K562 (cell line): ENCODE data around the gene RGL4. TPM values are rescaled to one million over a fixed set of nuclear protein-coding genes. Genes with fewer than 3 reads are reported as not detected.

Experiments used
- BHLHE40 ChIP-seq: IDR thresholded peaks from 2 replicates; pipeline ENCODE4 v1.6.1; 2011; ENCODE audit warnings: low read length, improper control_type of control experiment
- ELF1 ChIP-seq: fragments of 200-800 bp; sonication (Bioruptor generic); IDR thresholded peaks from 2 replicates; pipeline ENCODE4 v1.6.1; 2016; ENCODE audit warnings: missing genetic modification characterization, missing compliant biosample characterization
- ESRRB ChIP-seq: fragments of 250-450 bp; sonication (Bioruptor Pico); IDR thresholded peaks from 2 replicates; pipeline ENCODE4 v1.5.0; 2020; ENCODE audit warnings: mild to moderate bottlenecking, moderate library complexity, borderline replicate concordance
- GTF2E2 ChIP-seq: fragments of 200-800 bp; sonication (Bioruptor generic); IDR thresholded peaks from 2 replicates; pipeline ENCODE4 v1.6.1; 2016; ENCODE audit warnings: missing genetic modification characterization, missing compliant biosample characterization
- HEY1 ChIP-seq: fragments of 250-450 bp; sonication (Bioruptor Pico); IDR thresholded peaks from 2 replicates; pipeline ENCODE4 v1.5.0; 2020; ENCODE audit warnings: mild to moderate bottlenecking, moderate library complexity, borderline replicate concordance
- NR4A1 ChIP-seq, 2 experiments: fragments of 250-450 bp in 1 of 2; fragments of 450-650 bp in 1 of 2; sonication (Bioruptor Pico) in 1 of 2; IDR thresholded peaks; 2 replicates each; pipeline versions ENCODE4 v1.4.0 to v1.6.1; 2016 to 2020; ENCODE audit warnings: mild to moderate bottlenecking in 2 of 2, missing compliant biosample characterization in 1 of 2, missing genetic modification characterization in 1 of 2, moderate library complexity in 1 of 2
- PHF21A ChIP-seq: fragments of 450-650 bp; IDR thresholded peaks from 2 replicates; pipeline ENCODE4 v1.6.1; 2017; ENCODE audit warnings: low read depth, borderline replicate concordance
- PML ChIP-seq: IDR thresholded peaks from 2 replicates; pipeline ENCODE4 v1.6.1; 2012; ENCODE audit warnings: low read length, inconsistent platforms
- PRDM10 ChIP-seq: fragments of 450-650 bp; IDR thresholded peaks from 2 replicates; pipeline ENCODE4 v1.6.1; 2018; ENCODE audit not compliant: partially characterized antibody
- PRPF4 ChIP-seq: fragments of 200-400 bp; formaldehyde crosslinking; IDR thresholded peaks from one replicate; pipeline ENCODE4 v1.6.1; 2017; ENCODE audit warnings: low read length, low read depth, mild to moderate bottlenecking; ENCODE audit not compliant: insufficient read depth, poor library complexity, severe bottlenecking
- RBBP5 ChIP-seq: fragments of 200-600 bp; sonication (generic); IDR thresholded peaks from 2 replicates; pipeline ENCODE4 v1.6.1; 2012; ENCODE audit warnings: borderline replicate concordance, mild to moderate bottlenecking, low read length, control low read depth, inconsistent platforms; ENCODE audit not compliant: insufficient read depth, poor library complexity, severe bottlenecking
- SMARCA4 ChIP-seq: fragments of 450-650 bp; IDR thresholded peaks from 2 replicates; pipeline ENCODE4 v1.6.1; 2016
- SREBF2 ChIP-seq: sonication (generic); formaldehyde crosslinking; IDR thresholded peaks from 2 replicates; pipeline ENCODE4 v1.4.0; 2020; ENCODE audit warnings: mild to moderate bottlenecking, missing genetic modification reagents
- ZBTB43 ChIP-seq: sonication (generic); formaldehyde crosslinking; IDR thresholded peaks from 2 replicates; pipeline ENCODE4 v1.8.0; 2023; ENCODE audit warnings: mild to moderate bottlenecking, missing genetic modification reagents
- ZBTB5 ChIP-seq: fragments of 450-650 bp; IDR thresholded peaks from 2 replicates; pipeline ENCODE4 v1.6.1; 2017; ENCODE audit warnings: antibody characterized with exemption
- ZC3H8 ChIP-seq: fragments of 450-650 bp; IDR thresholded peaks from 2 replicates; pipeline ENCODE4 v1.6.1; 2017
- ZEB2 ChIP-seq: fragments of 450-650 bp; IDR thresholded peaks from 2 replicates; pipeline ENCODE4 v1.6.1; 2016
- ZNF143 ChIP-seq: sonication (generic); formaldehyde crosslinking; IDR thresholded peaks from 2 replicates; pipeline ENCODE4 v1.9.0; 2022; ENCODE audit warnings: mild to moderate bottlenecking, missing genetic modification reagents
- ZNF174 ChIP-seq: fragments of 250-450 bp; sonication (Bioruptor Pico); IDR thresholded peaks from 2 replicates; pipeline ENCODE4 v1.4.0; 2020; ENCODE audit warnings: mild to moderate bottlenecking
- ZNF696 ChIP-seq: fragments of 250-450 bp; sonication (Bioruptor Pico); conservative IDR thresholded peaks from 2 replicates; pipeline ENCODE4 v1.4.0; 2020; ENCODE audit warnings: mild to moderate bottlenecking, moderate library complexity
- ZNF699 ChIP-seq: fragments of 250-450 bp; sonication (Bioruptor Pico); IDR thresholded peaks from 2 replicates; pipeline ENCODE4 v1.8.0; 2021; ENCODE audit warnings: mild to moderate bottlenecking, moderate library complexity; ENCODE audit not compliant: insufficient replicate concordance
- polyA plus RNA-seq, 8 experiments: library from polyadenylated mRNA; depleted of rRNA in 4 of 8; stranded (reverse) in 5 of 8; unstranded in 3 of 8; fragments of >200 nt; fragmentation: Nextera tagmentation in 2 of 8; fragmentation: Illumina TruSeq in 1 of 8; extraction: Ambion mirVana in 2 of 8; extraction: Trizol in 1 of 8; gene quantifications; 2 replicates each; pipeline versions ENCODE4 v1.2.1 to v1.2.3, GENCODE V29; 2011 to 2014; ENCODE audit warnings: inconsistent platforms in 1 of 8, missing spikeins in 1 of 8
- total RNA-seq, 7 experiments: library from RNA; depleted of rRNA in 6 of 7; stranded (reverse); fragments of >200 nt in 6 of 7; fragmentation: Illumina TruSeq in 2 of 7; extraction: Trizol in 2 of 7; gene quantifications; 2 replicates each; pipeline versions ENCODE4 v1.2.1 to v1.2.3, GENCODE V29; 2011 to 2021; ENCODE audit warnings: low replicate concordance in 1 of 7

Gene RGL4
- total and polyA plus RNA-seq, 9 of the 15 experiments (the other 6 are each of a cell fraction or from before 2014, with no cell fraction given), result not detected

GRCh38 chr22:23716811-23717801 lies 26.3 kb downstream of the RGL4 start (continued):
- TF ChIP-seq PRDM10 (no peak), RBBP5 (peak; percentile 74), ZEB2 (no peak), ZBTB43 (CRISPR knock-in tag) (no peak), ZNF143 (CRISPR knock-in tag) (peak; percentile 35; the same call in 1 of the 2 replicates), PRPF4 (peak; percentile 26), GTF2E2 (tag) (no peak), SREBF2 (CRISPR knock-in tag) (no peak), ESRRB (CRISPR knock-in tag) (no peak), BHLHE40 (peak; percentile 97), ZNF174 (no peak), HEY1 (CRISPR knock-in tag) (no peak), ZC3H8 (no peak), ELF1 (no peak), NR4A1 (CRISPR knock-in tag; IDR thresholded peaks at IDR 0.05) (no peak), NR4A1 (tag; IDR thresholded peaks at IDR 0.05) (no peak), ZNF696 (CRISPR knock-in tag) (no peak), SMARCA4 (no peak), ZBTB5 (no peak), PML (0 out of 2 replicates have a peak, but pooled peaks have one; percentile 28), PHF21A (no peak), ZNF699 (CRISPR knock-in tag) (no peak)
